Parathyroid adenoma (tissue), 2 donors: ENCODE measurements around the gene DMD.

Experiments used
- H2AFZ ChIP-seq: fragments of 300-600 bp; sonication (generic); one replicate; pipeline ENCODE4 v1.7.0; 2017; ENCODE audit warnings: antibody characterized with exemption, mild to moderate bottlenecking
- H3K27ac ChIP-seq: fragments of 300-600 bp; sonication (generic); one replicate; pipeline ENCODE4 v1.7.0; 2017
- H3K27me3 ChIP-seq: fragments of 300-600 bp; sonication (generic); one replicate; pipeline ENCODE4 v1.7.0; 2017; ENCODE audit warnings: low read length; ENCODE audit not compliant: control insufficient read depth, insufficient read depth
- H3K36me3 ChIP-seq: fragments of 300-600 bp; sonication (generic); one replicate; pipeline ENCODE4 v1.7.0; 2017; ENCODE audit warnings: low read length; ENCODE audit not compliant: control insufficient read depth, insufficient read depth
- H3K4me1 ChIP-seq: fragments of 300-600 bp; sonication (generic); one replicate; pipeline ENCODE4 v1.7.0; 2017; ENCODE audit warnings: control low read depth
- H3K4me2 ChIP-seq: fragments of 300-600 bp; sonication (generic); one replicate; pipeline ENCODE4 v1.7.0; 2017; ENCODE audit warnings: low read length
- H3K4me3 ChIP-seq: fragments of 300-600 bp; sonication (generic); one replicate; pipeline ENCODE4 v1.7.0; 2017; ENCODE audit warnings: low read depth, low read length
- H3K79me2 ChIP-seq: fragments of 300-600 bp; sonication (generic); one replicate; pipeline ENCODE4 v1.7.0; 2017; ENCODE audit warnings: control low read depth
- H3K9ac ChIP-seq: fragments of 300-600 bp; sonication (generic); one replicate; pipeline ENCODE4 v1.7.0; 2017; ENCODE audit warnings: mild to moderate bottlenecking
- H3K9me3 ChIP-seq: fragments of 300-600 bp; sonication (generic); one replicate; pipeline ENCODE4 v1.7.0; 2017; ENCODE audit warnings: low read length; ENCODE audit not compliant: control insufficient read depth
- TF ChIP-seq, protein P1 (sequence below): fragments of 300-600 bp; sonication (generic); IDR thresholded peaks from one replicate; pipeline ENCODE4 v1.7.0; 2017; ENCODE audit warnings: antibody characterized with exemption, mild to moderate bottlenecking
- donor health status: primary hyperparathyroidism.

The DMD gene

GRCh38 chrX:31545726-31546125, 1665.6 kb downstream of the DMD start:
- Histone ChIP-seq H3K9ac (no peak overlapping the region), H3K9me3 (no peaks in the 10 kb centered on the region), H3K4me3 (no peak overlapping the region), H3K4me2 (no peak overlapping the region), H3K27ac (no peak overlapping the region), H3K27me3 (no peaks in the 10 kb centered on the region), H3K79me2 (no peaks in the 10 kb centered on the region), H2AFZ (no peak overlapping the region), H3K4me1 (no peaks in the 10 kb centered on the region), H3K36me3 (no peaks in the 10 kb centered on the region)
- TF ChIP-seq, protein P1, sequence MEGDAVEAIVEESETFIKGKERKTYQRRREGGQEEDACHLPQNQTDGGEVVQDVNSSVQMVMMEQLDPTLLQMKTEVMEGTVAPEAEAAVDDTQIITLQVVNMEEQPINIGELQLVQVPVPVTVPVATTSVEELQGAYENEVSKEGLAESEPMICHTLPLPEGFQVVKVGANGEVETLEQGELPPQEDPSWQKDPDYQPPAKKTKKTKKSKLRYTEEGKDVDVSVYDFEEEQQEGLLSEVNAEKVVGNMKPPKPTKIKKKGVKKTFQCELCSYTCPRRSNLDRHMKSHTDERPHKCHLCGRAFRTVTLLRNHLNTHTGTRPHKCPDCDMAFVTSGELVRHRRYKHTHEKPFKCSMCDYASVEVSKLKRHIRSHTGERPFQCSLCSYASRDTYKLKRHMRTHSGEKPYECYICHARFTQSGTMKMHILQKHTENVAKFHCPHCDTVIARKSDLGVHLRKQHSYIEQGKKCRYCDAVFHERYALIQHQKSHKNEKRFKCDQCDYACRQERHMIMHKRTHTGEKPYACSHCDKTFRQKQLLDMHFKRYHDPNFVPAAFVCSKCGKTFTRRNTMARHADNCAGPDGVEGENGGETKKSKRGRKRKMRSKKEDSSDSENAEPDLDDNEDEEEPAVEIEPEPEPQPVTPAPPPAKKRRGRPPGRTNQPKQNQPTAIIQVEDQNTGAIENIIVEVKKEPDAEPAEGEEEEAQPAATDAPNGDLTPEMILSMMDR: no peak

DNA sequence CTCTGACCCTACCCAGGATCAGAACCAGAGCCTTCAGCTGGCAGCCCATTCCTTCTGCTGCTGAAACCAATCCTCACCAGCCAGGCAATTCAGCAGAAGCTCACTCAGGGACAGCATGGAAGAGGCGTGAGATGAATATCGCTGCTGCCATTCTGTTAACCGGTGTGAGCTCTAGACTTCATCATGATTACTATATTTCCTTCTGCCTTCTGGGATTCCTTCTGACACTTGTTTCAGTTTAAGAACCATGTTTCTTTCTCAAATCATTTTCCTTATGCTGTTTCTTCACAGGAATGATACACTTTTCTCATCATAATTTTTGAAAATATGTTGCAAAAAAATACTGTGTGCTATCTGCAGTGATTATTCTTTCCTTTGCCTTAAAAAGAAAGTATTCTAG, 1666.2 kb downstream of the DMD start:
- Histone ChIP-seq H3K9ac (no peak overlapping the region), H3K27ac (no peak overlapping the region), H3K36me3 (no peaks in the 10 kb centered on the region), H3K4me1 (no peaks in the 10 kb centered on the region), H3K4me2 (no peak overlapping the region), H2AFZ (no peak overlapping the region), H3K4me3 (no peak overlapping the region), H3K79me2 (no peaks in the 10 kb centered on the region), H3K27me3 (no peaks in the 10 kb centered on the region), H3K9me3 (no peaks in the 10 kb centered on the region)
- TF ChIP-seq, protein P1: no peak

DNA sequence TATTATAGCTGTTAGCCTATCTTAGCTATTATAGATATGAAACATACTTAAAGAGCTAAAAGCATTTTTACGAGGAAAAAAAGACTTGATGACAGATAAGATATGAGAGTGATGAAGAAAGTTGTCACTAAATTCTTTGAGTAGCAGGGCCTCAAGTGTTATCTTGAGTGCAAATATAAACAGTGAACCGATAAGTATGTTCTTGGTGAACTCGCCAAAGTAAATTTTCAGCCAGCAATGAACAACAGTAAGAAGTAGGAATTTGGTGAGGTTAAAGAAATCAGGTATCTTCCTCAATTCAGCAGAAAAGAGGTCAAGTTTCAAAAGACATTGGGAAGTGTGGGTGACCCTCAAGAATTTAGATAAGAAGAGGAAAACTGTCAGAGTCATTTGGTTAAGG, 1667.7 kb downstream of the DMD start:
- Histone ChIP-seq H3K9ac (no peak overlapping the region), H3K27me3 (no peaks in the 10 kb centered on the region), H3K9me3 (no peaks in the 10 kb centered on the region), H3K4me1 (no peaks in the 10 kb centered on the region), H3K4me2 (no peak overlapping the region), H3K36me3 (no peaks in the 10 kb centered on the region), H2AFZ (no peak overlapping the region), H3K79me2 (no peaks in the 10 kb centered on the region), H3K4me3 (no peak overlapping the region), H3K27ac (no peak overlapping the region)
- TF ChIP-seq, protein P1: no peak

DNA sequence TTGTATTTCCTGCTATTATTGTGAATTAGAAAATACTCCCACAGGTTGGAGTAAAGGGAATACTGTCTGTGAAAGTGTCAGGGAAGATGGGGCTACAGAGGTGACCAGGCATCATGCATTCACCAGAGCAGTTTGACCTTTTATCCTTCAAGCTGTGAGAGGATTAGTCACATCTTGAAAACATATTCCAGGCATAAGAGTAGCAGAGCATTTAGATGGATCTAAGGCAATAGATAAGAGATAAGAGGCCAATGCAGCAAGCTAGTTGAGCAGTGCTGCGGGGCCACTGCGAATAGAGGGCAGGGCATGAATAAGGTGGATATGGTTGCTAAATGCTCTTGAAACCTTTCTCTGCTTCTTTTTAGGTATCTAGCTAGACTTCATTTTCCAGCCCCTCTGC, 1668.8 kb downstream of the DMD start:
- H3K4me2 ChIP-seq: no peak overlapping the region
- H3K79me2 ChIP-seq: no peaks in the 10 kb centered on the region
- H2AFZ ChIP-seq: no peak overlapping the region
- no peak overlapping the region for H3K4me3 ChIP-seq
- TF ChIP-seq, protein P1: no peak
- no peaks in the 10 kb centered on the region for H3K36me3 ChIP-seq
- H3K27ac ChIP-seq: no peak overlapping the region
- no peaks in the 10 kb centered on the region for H3K9me3 ChIP-seq
- no peak overlapping the region for H3K9ac ChIP-seq
- H3K27me3 ChIP-seq: no peaks in the 10 kb centered on the region
- H3K4me1 ChIP-seq: no peaks in the 10 kb centered on the region

DNA sequence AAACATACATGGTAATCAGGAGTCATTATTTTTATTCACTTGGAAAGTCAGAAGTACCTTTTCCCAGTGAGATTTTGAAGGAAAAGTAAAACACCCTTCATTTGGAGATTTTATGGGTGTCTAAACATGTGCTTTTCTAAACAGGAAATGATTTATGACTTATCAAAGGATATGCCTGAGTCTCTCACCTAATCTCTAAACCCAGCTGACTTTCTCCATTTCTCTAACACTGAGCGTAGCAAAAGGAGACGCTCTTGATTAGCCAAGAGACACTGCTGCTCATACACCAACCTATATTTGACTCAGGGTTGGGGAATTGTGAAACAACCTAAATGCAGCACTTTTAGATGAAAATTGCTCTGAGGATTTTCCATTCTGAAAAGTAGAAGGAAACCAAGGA, 1671.0 kb downstream of the DMD start:
- TF ChIP-seq, protein P1: no peak
- no peak overlapping the region for H3K4me2 ChIP-seq

More for the DNA sequence above, 1671.0 kb downstream of the DMD start:
- no peaks in the 10 kb centered on the region for H3K36me3 ChIP-seq
- H3K4me1 ChIP-seq: no peaks in the 10 kb centered on the region
- H3K27me3 ChIP-seq: no peaks in the 10 kb centered on the region
- H3K9me3 ChIP-seq: no peaks in the 10 kb centered on the region
- no peak overlapping the region for H3K9ac ChIP-seq
- H3K27ac ChIP-seq: no peak overlapping the region
- H3K4me3 ChIP-seq: no peak overlapping the region
- H3K79me2 ChIP-seq: no peaks in the 10 kb centered on the region
- no peak overlapping the region for H2AFZ ChIP-seq
